DMS 273 (cell line): ENCODE data around the gene SYT1.

Source experiments
- DNase-seq: peaks from one replicate; lab custom pipeline; 2025; ENCODE audit not compliant: unreplicated experiment; lab: John Stamatoyannopoulos, UW

The SYT1 gene

DNA sequence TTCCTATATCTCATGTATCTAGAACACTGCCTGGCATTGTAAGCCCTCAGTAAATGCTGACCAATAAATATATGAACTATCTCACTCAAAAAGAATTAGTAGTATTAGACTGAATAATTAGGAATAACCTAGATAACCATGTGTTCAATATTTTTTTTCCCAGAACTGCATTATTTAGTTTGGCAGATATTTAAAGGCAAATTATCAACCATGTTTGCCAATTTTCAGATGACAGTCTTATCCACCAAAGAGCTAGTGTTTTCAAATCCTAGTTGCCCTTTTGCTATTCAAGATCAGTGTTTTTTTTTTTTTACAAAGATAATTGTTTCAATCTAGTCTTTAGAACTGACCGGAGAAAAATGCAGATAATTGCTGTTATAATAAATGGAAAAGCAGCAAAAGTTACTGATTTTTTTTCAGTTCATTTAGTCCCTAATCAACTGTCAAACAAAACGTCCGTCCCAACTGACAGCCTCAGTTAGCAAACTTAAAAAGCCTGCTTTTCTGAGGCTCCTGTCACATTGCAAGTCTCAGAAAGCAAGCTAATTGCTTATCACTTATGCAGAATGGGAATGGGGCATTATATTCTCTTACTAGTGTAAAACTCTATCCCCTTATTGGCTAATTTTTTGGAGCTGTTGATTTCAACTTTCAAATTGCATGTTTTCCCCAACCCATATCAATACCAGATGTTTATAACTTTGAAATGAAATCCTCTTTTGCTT is 623.0 kb downstream of the SYT1 start:
- no peak for DNase-seq
